ENCODE measurements around the gene WHRN.

The WHRN gene

DNA sequence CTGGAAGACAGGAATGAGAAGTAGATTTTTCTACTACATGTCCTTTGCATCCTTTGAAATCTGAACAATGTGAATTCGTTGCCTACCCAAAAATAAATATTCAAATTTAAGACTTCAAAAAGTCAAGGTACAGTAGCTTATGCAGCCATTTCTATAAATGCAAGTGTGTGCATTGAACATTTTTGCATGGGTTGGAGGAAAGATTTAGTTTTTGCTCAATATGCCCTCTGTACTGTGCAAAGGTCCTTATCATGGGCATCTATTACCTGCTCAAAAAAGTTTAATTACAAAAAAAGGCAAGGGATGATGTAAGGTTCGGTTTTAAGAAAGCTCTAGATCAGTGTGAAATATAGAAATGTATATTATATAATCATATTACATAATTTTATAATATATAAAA lies 140.1 kb downstream of the WHRN start:
- TF ChIP-seq, protein P1, sequence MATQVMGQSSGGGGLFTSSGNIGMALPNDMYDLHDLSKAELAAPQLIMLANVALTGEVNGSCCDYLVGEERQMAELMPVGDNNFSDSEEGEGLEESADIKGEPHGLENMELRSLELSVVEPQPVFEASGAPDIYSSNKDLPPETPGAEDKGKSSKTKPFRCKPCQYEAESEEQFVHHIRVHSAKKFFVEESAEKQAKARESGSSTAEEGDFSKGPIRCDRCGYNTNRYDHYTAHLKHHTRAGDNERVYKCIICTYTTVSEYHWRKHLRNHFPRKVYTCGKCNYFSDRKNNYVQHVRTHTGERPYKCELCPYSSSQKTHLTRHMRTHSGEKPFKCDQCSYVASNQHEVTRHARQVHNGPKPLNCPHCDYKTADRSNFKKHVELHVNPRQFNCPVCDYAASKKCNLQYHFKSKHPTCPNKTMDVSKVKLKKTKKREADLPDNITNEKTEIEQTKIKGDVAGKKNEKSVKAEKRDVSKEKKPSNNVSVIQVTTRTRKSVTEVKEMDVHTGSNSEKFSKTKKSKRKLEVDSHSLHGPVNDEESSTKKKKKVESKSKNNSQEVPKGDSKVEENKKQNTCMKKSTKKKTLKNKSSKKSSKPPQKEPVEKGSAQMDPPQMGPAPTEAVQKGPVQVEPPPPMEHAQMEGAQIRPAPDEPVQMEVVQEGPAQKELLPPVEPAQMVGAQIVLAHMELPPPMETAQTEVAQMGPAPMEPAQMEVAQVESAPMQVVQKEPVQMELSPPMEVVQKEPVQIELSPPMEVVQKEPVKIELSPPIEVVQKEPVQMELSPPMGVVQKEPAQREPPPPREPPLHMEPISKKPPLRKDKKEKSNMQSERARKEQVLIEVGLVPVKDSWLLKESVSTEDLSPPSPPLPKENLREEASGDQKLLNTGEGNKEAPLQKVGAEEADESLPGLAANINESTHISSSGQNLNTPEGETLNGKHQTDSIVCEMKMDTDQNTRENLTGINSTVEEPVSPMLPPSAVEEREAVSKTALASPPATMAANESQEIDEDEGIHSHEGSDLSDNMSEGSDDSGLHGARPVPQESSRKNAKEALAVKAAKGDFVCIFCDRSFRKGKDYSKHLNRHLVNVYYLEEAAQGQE (IDR thresholded peaks at IDR 0.05; ENCODE audit: insufficient read depth in 1 of 2, low read depth in 2 of 2, low read length in 2 of 2) = no peak
- TF ChIP-seq SIN3A (IDR thresholded peaks at IDR 0.05; ENCODE audit: borderline replicate concordance, insufficient read depth, low read length) (no peak), FOXP2 (optimal IDR thresholded peaks at IDR 0.05; ENCODE audit: borderline replicate concordance, extremely low read depth, extremely low read length, insufficient read depth) (no peak), TAF1 (IDR thresholded peaks at IDR 0.05; ENCODE audit: borderline replicate concordance, insufficient read depth, low read length) (no peak), POLR2AphosphoS5 (IDR thresholded peaks at IDR 0.05; ENCODE audit: low read depth, low read length) (no peak)

DNA sequence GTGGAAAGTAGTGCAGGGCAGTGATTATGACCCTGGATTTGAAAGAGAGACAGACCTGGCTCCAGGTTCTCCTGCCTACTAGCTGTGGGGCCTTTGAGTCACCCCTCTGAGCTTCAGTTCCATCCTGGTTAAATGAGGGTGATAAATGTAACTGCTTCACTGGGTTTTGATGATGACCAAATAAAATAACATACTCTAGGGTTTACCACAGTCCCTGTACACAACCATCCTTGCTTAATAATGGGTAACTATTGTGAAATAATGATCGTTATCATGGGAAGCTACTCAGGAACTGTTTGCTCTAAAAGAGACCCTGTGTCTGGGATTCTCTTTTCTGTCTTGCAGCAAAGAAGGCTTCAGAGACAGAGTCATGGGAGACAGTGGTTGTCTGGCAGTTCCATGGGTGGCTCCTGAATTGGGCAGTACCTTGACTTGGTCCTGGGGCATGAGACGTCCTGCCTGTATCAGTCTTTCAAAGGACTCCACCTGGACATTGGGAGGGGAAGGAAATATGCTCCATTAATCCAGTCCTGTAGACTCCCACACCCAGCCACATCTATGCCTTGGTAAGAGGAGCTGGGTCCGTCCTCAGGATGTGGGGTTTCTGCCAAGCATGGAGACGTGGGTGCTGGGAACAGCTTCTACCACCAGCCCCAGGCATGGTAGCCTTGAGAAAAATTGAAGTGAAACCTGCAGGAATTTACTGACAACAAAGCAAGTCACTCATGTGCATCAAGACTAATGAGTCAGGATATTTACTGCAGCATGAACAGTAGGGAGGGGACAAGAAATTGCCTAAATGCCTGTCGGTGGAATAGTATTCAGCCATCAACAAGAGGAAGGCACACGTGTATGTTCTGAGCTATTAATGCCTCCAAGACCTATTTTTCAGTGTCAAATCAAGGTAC lies 140.9 kb downstream of the WHRN start:
- TF ChIP-seq TAF1 (IDR thresholded peaks at IDR 0.05; ENCODE audit: borderline replicate concordance, insufficient read depth, low read length) = no peak
- no peak; the same call in 1 of the 2 replicates for TF ChIP-seq POLR2AphosphoS5 (IDR thresholded peaks at IDR 0.05; ENCODE audit: low read depth, low read length)
- TF ChIP-seq FOXP2 (optimal IDR thresholded peaks at IDR 0.05; ENCODE audit: borderline replicate concordance, extremely low read depth, extremely low read length, insufficient read depth) = no peak
- TF ChIP-seq SIN3A (IDR thresholded peaks at IDR 0.05; ENCODE audit: borderline replicate concordance, insufficient read depth, low read length) = no peak
- TF ChIP-seq, protein P1 (IDR thresholded peaks at IDR 0.05; ENCODE audit: insufficient read depth in 1 of 2, low read depth in 2 of 2, low read length in 2 of 2) = no peak

DNA sequence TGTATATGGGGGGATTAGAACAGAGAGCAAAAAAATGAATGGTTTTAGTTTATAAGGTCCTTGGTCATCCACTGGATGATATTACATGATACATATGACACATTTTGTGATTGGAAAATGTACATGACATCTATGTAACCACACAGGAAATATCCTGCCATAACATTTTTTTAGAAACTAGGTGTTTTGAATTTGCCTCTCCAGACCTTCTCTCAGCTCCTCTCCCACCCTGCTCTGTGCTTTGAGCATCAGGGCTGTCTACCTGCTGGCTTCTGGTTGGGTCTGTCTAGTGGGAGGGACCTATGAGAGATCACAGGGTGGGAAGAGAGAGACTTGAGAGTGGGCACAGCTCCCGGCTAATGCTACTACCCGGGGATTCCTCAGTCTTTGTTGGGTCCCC lies 141.8 kb downstream of the WHRN start:
- no peak for TF ChIP-seq FOXP2 (optimal IDR thresholded peaks at IDR 0.05; ENCODE audit: borderline replicate concordance, extremely low read depth, extremely low read length, insufficient read depth)
- no peak for TF ChIP-seq POLR2AphosphoS5 (IDR thresholded peaks at IDR 0.05; ENCODE audit: low read depth, low read length)
- TF ChIP-seq, protein P1 (IDR thresholded peaks at IDR 0.05; ENCODE audit: insufficient read depth in 1 of 2, low read depth in 2 of 2, low read length in 2 of 2) = no peak
- no peak for TF ChIP-seq TAF1 (IDR thresholded peaks at IDR 0.05; ENCODE audit: borderline replicate concordance, insufficient read depth, low read length)
- TF ChIP-seq SIN3A (IDR thresholded peaks at IDR 0.05; ENCODE audit: borderline replicate concordance, insufficient read depth, low read length) = no peak

DNA sequence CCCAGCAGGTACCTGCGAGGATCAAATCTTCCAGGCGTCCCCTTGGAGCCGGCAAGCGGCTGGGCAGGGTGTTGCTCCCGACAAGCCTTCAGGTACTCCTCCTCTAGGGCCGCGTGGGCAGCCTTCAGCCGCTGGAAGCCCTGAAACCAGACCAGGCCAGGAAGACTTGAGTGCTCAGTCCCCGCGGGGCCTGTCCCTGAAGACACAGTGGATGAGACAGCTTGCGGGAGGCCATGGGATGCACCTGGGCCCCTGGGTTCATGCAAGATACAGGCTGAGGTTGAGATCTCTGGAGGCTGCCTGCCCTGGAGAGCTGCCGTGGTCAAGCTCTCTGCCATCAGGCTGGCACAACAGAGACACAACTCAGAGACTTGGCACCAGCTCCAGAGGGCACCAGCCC lies 142.9 kb downstream of the WHRN start:
- TF ChIP-seq POLR2AphosphoS5 (IDR thresholded peaks at IDR 0.05; ENCODE audit: low read depth, low read length) (no peak), TAF1 (IDR thresholded peaks at IDR 0.05; ENCODE audit: borderline replicate concordance, insufficient read depth, low read length) (no peak), SIN3A (IDR thresholded peaks at IDR 0.05; ENCODE audit: borderline replicate concordance, insufficient read depth, low read length) (no peak), FOXP2 (optimal IDR thresholded peaks at IDR 0.05; ENCODE audit: borderline replicate concordance, extremely low read depth, extremely low read length, insufficient read depth) (no peak)
- TF ChIP-seq, protein P1 (IDR thresholded peaks at IDR 0.05; ENCODE audit: insufficient read depth in 1 of 2, low read depth in 2 of 2, low read length in 2 of 2) = no peak
